OCI-LY7 (cell line): ENCODE measurements around the gene DHRS7C. TPM values are rescaled to one million over a fixed set of nuclear protein-coding genes. Genes with fewer than 3 reads are reported as not detected.

Source experiments
- BruUV-seq: library from RNA; stranded (reverse); fragments of 400-500 nt; replicated peaks from 2 replicates; lab custom pipeline; 2021; lab: Mats Ljungman, UMichigan
- CTCF ChIA-PET: fragments of 300-600 bp; sonication (Branson Sonifier 250); formaldehyde crosslinking; loops from one replicate; lab custom pipeline; 2022; ENCODE audit warnings: antibody characterized with exemption; ENCODE audit not compliant: unreplicated experiment; lab: Charles Lee
- POLR2A ChIA-PET: fragments of 300-600 bp; sonication (Branson Sonifier 250); formaldehyde crosslinking; loops from one replicate; lab custom pipeline; 2022; ENCODE audit warnings: antibody characterized with exemption; lab: Charles Lee
- DNase-seq: peaks from one replicate; pipeline ENCODE4 v3.0.0-alpha.2; 2015; ENCODE audit warnings: low spot score
- H2AFZ ChIP-seq: fragments of 200-600 bp; sonication (generic), shearing (Covaris generic); 2 replicates; pipeline ENCODE4 v1.6.1; 2014; ENCODE audit warnings: mild to moderate bottlenecking, antibody characterized with exemption, low read length, moderate library complexity
- H3K27ac ChIP-seq: fragments of 200-600 bp; sonication (generic); 2 replicates; pipeline ENCODE4 v1.5.1; 2014; ENCODE audit warnings: mixed run types, low read depth, mild to moderate bottlenecking, moderate library complexity, low read length, inconsistent platforms; ENCODE audit not compliant: poor library complexity, severe bottlenecking
- H3K36me3 ChIP-seq: fragments of 200-600 bp; sonication (generic); 2 replicates; pipeline ENCODE4 v1.6.1; 2014; ENCODE audit warnings: mild to moderate bottlenecking, antibody characterized with exemption, low read length, moderate library complexity, mixed read lengths; ENCODE audit not compliant: insufficient read depth
- H3K4me1 ChIP-seq: fragments of 200-600 bp; sonication (generic); 2 replicates; pipeline ENCODE4 v1.5.1; 2014; ENCODE audit warnings: mild to moderate bottlenecking, low read length; ENCODE audit not compliant: insufficient read depth, poor library complexity, severe bottlenecking
- H3K4me2 ChIP-seq: fragments of 200-600 bp; sonication (generic); 2 replicates; pipeline ENCODE4 v1.6.1; 2014; ENCODE audit warnings: mild to moderate bottlenecking, low read length
- H3K4me3 ChIP-seq: fragments of 200-600 bp; sonication (generic); 2 replicates; pipeline ENCODE4 v1.5.1; 2014; ENCODE audit warnings: mild to moderate bottlenecking, low read depth, low read length; ENCODE audit not compliant: poor library complexity, severe bottlenecking
- H3K79me2 ChIP-seq: fragments of 200-600 bp; sonication (generic); 2 replicates; pipeline ENCODE4 v1.6.1; 2016; ENCODE audit warnings: low read depth, mild to moderate bottlenecking, low read length, moderate library complexity, mixed read lengths; ENCODE audit not compliant: insufficient read depth
- H3K9me2 ChIP-seq: fragments of 200-600 bp; sonication (generic); 2 replicates; pipeline ENCODE4 v1.6.1; 2016; ENCODE audit warnings: mild to moderate bottlenecking, low read length, mixed read lengths; ENCODE audit not compliant: insufficient read depth
- H3K9me3 ChIP-seq: fragments of 200-600 bp; sonication (generic); 2 replicates; pipeline ENCODE4 v1.6.1; 2014; ENCODE audit warnings: mild to moderate bottlenecking, mixed run types, low read length, mixed read lengths
- H4K20me1 ChIP-seq: fragments of 200-600 bp; sonication (generic); 2 replicates; pipeline ENCODE4 v1.6.1; 2014; ENCODE audit warnings: mild to moderate bottlenecking, antibody characterized with exemption, low read length, moderate library complexity, mixed read lengths; ENCODE audit not compliant: insufficient read depth
- EZH2phosphoT487 ChIP-seq: fragments of 200-600 bp; sonication (generic); IDR thresholded peaks from 2 replicates; pipeline ENCODE4 v1.6.1; 2018; ENCODE audit warnings: low read depth, borderline replicate concordance, mild to moderate bottlenecking, mixed run types, antibody characterized with exemption, low read length, moderate library complexity, mixed read lengths
- intact Hi-C: fragments of 100-400 bp; cut with micrococcal nuclease; formaldehyde crosslinking; loops from one replicate; pipeline ENCODE4 v1.10.0; 2022; ENCODE audit not compliant: unreplicated experiment
- total RNA-seq, 2 experiments: library from RNA; depleted of rRNA in 1 of 2; stranded (reverse); fragments of >200 nt in 1 of 2; shearing (Covaris generic) in 1 of 2; gene quantifications; 2 replicates each; pipeline ENCODE4 v1.2.3, GENCODE V29; 2014 to 2022
- TF ChIP-seq, protein P1 (sequence below): fragments of 200-600 bp; sonication (generic); conservative IDR thresholded peaks from 2 replicates; pipeline ENCODE4 v1.5.1; 2014; ENCODE audit warnings: mild to moderate bottlenecking, antibody characterized with exemption, low read length, moderate library complexity, mixed read lengths

The DHRS7C gene
- total RNA-seq, 2 experiments from 2014 or later: not detected

DNA sequence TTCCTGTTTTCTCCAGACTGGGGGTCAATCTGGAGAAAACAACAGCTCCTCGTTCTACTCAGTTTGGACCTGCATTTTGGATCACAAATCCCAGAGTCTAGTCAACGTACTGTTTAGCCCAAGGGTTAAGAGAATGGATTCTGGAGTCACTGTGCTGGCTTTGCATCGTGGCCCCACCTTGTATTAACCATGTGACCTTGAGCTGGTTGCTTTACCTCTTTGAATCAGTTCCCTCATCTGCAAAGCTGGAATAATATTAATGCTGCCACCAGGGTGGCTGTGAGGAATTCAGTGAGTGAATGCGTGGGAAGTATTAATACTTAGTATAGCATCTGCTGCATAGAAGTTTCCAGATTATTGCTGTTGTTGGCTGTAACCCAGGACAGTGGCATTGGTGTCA, 11.3 kb upstream of the DHRS7C start:
- DNase-seq: no peak

DNA sequence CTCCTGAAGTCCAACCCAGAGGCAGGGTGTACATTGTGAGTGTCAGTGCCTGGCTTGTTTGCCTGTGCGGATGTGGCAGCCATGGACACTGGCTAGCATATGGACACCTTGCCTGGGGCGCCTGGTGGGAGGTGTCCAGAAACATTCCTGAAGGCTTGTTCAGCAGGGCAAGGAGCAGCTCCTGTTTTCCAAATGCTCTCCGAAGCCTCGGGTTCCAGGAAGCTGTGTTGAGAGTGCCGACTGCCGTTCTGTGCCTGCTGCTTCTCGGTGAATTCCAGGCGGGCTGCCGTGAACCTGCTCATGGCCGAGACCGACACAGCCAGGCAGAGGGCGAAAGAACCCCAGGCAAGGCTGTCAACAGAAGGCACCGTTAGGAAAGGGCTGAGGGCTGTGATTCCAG, 10.9 kb upstream of the DHRS7C start:
- Histone ChIP-seq H4K20me1 (no peaks in the 10 kb centered on the region), H3K4me1 (no peaks in the 10 kb centered on the region), H3K4me2 (no peak overlapping the region), H3K4me3 (no peak overlapping the region), H3K36me3 (no peaks in the 10 kb centered on the region), H3K27ac (no peak overlapping the region), H2AFZ (no peak overlapping the region), H3K79me2 (no peaks in the 10 kb centered on the region), H3K9me2 (no peaks in the 10 kb centered on the region), H3K9me3 (no peaks in the 10 kb centered on the region)
- intact Hi-C loops: no loop called here
- DNase-seq: no peak
- TF ChIP-seq, protein P1, sequence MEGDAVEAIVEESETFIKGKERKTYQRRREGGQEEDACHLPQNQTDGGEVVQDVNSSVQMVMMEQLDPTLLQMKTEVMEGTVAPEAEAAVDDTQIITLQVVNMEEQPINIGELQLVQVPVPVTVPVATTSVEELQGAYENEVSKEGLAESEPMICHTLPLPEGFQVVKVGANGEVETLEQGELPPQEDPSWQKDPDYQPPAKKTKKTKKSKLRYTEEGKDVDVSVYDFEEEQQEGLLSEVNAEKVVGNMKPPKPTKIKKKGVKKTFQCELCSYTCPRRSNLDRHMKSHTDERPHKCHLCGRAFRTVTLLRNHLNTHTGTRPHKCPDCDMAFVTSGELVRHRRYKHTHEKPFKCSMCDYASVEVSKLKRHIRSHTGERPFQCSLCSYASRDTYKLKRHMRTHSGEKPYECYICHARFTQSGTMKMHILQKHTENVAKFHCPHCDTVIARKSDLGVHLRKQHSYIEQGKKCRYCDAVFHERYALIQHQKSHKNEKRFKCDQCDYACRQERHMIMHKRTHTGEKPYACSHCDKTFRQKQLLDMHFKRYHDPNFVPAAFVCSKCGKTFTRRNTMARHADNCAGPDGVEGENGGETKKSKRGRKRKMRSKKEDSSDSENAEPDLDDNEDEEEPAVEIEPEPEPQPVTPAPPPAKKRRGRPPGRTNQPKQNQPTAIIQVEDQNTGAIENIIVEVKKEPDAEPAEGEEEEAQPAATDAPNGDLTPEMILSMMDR: no peak
- TF ChIP-seq EZH2phosphoT487: no peak
- ChIA-PET POLR2A (no interaction called here), CTCF (no interaction called here)
- no TSS peak for BruUV-seq

More for the DNA sequence above, 11.3 kb upstream of the DHRS7C start:
- POLR2A ChIA-PET: no interaction called here
- Histone ChIP-seq H3K27ac (no peak overlapping the region), H3K79me2 (no peaks in the 10 kb centered on the region), H3K9me2 (no peaks in the 10 kb centered on the region), H3K36me3 (no peaks in the 10 kb centered on the region), H4K20me1 (no peaks in the 10 kb centered on the region), H3K4me2 (no peak overlapping the region), H3K4me1 (no peaks in the 10 kb centered on the region), H2AFZ (no peak overlapping the region), H3K4me3 (no peak overlapping the region), H3K9me3 (no peaks in the 10 kb centered on the region)
- intact Hi-C loops: no loop called here
- CTCF ChIA-PET: no interaction called here
- no TSS peak for BruUV-seq
- no peak for TF ChIP-seq EZH2phosphoT487
- TF ChIP-seq, protein P1: no peak

DNA sequence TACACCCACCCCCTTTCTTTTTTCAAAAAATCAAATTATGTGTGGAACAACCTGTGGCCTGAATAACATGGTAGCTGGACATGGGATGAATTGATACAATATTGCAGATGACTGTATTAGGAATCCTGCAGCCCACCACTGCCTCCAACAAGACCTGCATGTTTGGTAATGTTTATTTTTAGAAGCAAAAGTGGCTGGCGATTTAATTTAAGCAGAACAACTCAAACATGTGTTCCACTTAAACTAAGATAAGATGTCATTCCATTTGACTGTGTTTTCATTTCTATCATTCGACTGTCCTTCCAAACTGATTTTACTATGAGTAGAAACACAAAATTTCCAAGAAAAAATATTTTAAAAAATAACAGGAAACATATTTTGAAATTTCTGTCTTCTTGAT, 10.1 kb upstream of the DHRS7C start:
- H3K36me3 ChIP-seq: no peaks in the 10 kb centered on the region
- DNase-seq: no peak
- H3K4me2 ChIP-seq: no peak overlapping the region
- H3K79me2 ChIP-seq: no peaks in the 10 kb centered on the region
- H3K4me1 ChIP-seq: no peaks in the 10 kb centered on the region
- POLR2A ChIA-PET: no interaction called here
- H3K27ac ChIP-seq: no peak overlapping the region
- H3K9me3 ChIP-seq: no peaks in the 10 kb centered on the region
- CTCF ChIA-PET: no interaction called here
- no peaks in the 10 kb centered on the region for H3K9me2 ChIP-seq
- H4K20me1 ChIP-seq: no peaks in the 10 kb centered on the region
- intact Hi-C loops: no loop called here
- no peak for TF ChIP-seq EZH2phosphoT487
- TF ChIP-seq, protein P1: no peak
- no peak overlapping the region for H2AFZ ChIP-seq
- no TSS peak for BruUV-seq
- no peak overlapping the region for H3K4me3 ChIP-seq
